CD14-positive monocyte (primary cell): ENCODE measurements around the gene CTR9. TPM values are rescaled to one million over a fixed set of nuclear protein-coding genes. Genes with fewer than 3 reads are reported as not detected.

Experiments
- DNase-seq, 3 donors: peaks; one replicate each; pipeline ENCODE4 v3.0.0-alpha.2; 2011 to 2022
- H2AFZ ChIP-seq: 2 replicates; pipeline ENCODE4 v1.6.0; 2012; ENCODE audit warnings: mild to moderate bottlenecking, low read depth, low read length, inconsistent platforms; ENCODE audit not compliant: insufficient read depth, poor library complexity, severe bottlenecking
- H3K27ac ChIP-seq, 2 donors: 1 replicate in 1 of 2; 2 replicates in 1 of 2; pipeline ENCODE4 v1.5.1; 2012 to 2013; ENCODE audit warnings: low read length in 2 of 2, control low read depth in 1 of 2, inconsistent platforms in 1 of 2, low read depth in 1 of 2, mild to moderate bottlenecking in 1 of 2
- H3K27me3 ChIP-seq, 2 donors: one replicate each; pipeline versions ENCODE4 v1.6.0 to v1.6.1; 2011 to 2013; ENCODE audit warnings: low read length in 2 of 2; ENCODE audit not compliant: control insufficient read depth in 2 of 2, insufficient read depth in 2 of 2
- H3K36me3 ChIP-seq, 2 donors: replicated peaks in 1 of 2; 1 replicate in 1 of 2; 2 replicates in 1 of 2; pipeline versions ENCODE4 v1.5.1 to v1.6.1; 2012 to 2013; ENCODE audit warnings: low read length in 2 of 2, control low read depth in 1 of 2, inconsistent platforms in 1 of 2, mild to moderate bottlenecking in 1 of 2; ENCODE audit not compliant: insufficient read depth in 2 of 2, control insufficient read depth in 1 of 2
- H3K4me1 ChIP-seq, 2 donors: 1 replicate in 1 of 2; 2 replicates in 1 of 2; pipeline versions ENCODE4 v1.5.1 to v1.6.1; 2012 to 2013; ENCODE audit warnings: low read length in 2 of 2, control low read depth in 1 of 2, inconsistent platforms in 1 of 2, mild to moderate bottlenecking in 1 of 2, moderate library complexity in 1 of 2; ENCODE audit not compliant: insufficient read depth in 2 of 2, control insufficient read depth in 1 of 2
- H3K4me2 ChIP-seq: replicated peaks from 2 replicates; pipeline ENCODE3; 2012; ENCODE audit warnings: low read length, moderate library complexity, mild to moderate bottlenecking; ENCODE audit not compliant: poor library complexity, severe bottlenecking; ENCODE audit errors: extremely low read depth
- H3K4me3 ChIP-seq, 3 experiments: fragments of 200-600 bp in 1 of 3; sonication (generic) in 1 of 3; replicated peaks in 1 of 3; 1 replicate in 2 of 3; 2 replicates in 1 of 3; pipeline ENCODE4 v1.5.1; 2011 to 2013; ENCODE audit warnings: low read length in 3 of 3, mild to moderate bottlenecking in 3 of 3, control low read depth in 2 of 3, low read depth in 2 of 3, inconsistent platforms in 1 of 3, moderate library complexity in 1 of 3
- H3K79me2 ChIP-seq: 2 replicates; pipeline ENCODE4 v1.6.0; 2012; ENCODE audit warnings: mild to moderate bottlenecking, control low read depth, inconsistent platforms, low read length, moderate library complexity; ENCODE audit not compliant: insufficient read depth
- H3K9ac ChIP-seq: 2 replicates; pipeline ENCODE4 v1.6.0; 2017; ENCODE audit warnings: low read length, mild to moderate bottlenecking; ENCODE audit not compliant: insufficient read depth, poor library complexity, severe bottlenecking
- H3K9me3 ChIP-seq, 2 donors: replicated peaks in 1 of 2; 1 replicate in 1 of 2; 2 replicates in 1 of 2; pipeline versions ENCODE4 v1.5.1 to v1.6.1; 2012 to 2013; ENCODE audit warnings: low read length in 2 of 2, control low read depth in 1 of 2; ENCODE audit not compliant: control insufficient read depth in 1 of 2, insufficient read depth in 1 of 2
- H4K20me1 ChIP-seq: 2 replicates; pipeline ENCODE4 v1.6.0; 2012; ENCODE audit warnings: mild to moderate bottlenecking, low read length, control low read depth, moderate library complexity; ENCODE audit not compliant: insufficient read depth
- H3K27ac Mint-ChIP-seq, 7 donors: one replicate each; pipeline ENCODE4 v1.8.0; 2020; ENCODE audit warnings: mild to moderate bottlenecking in 7 of 7, mixed read lengths in 7 of 7, moderate library complexity in 6 of 7, inconsistent platforms in 2 of 7
- H3K27me3 Mint-ChIP-seq, 3 donors: one replicate each; pipeline ENCODE4 v1.8.0; 2021 to 2022; ENCODE audit warnings: low read depth in 3 of 3, mild to moderate bottlenecking in 3 of 3, mixed read lengths in 3 of 3, moderate library complexity in 3 of 3, inconsistent platforms in 1 of 3
- H3K36me3 Mint-ChIP-seq, 2 donors: one replicate each; pipeline ENCODE4 v1.8.0; 2020; ENCODE audit warnings: mixed read lengths in 2 of 2, inconsistent platforms in 1 of 2, mild to moderate bottlenecking in 1 of 2
- H3K4me1 Mint-ChIP-seq: one replicate; pipeline ENCODE4 v1.8.0; 2020; ENCODE audit warnings: mild to moderate bottlenecking, mixed read lengths
- H3K4me3 Mint-ChIP-seq, 2 donors: one replicate each; pipeline ENCODE4 v1.8.0; 2020; ENCODE audit warnings: mild to moderate bottlenecking in 2 of 2, mixed read lengths in 2 of 2, moderate library complexity in 1 of 2
- H3K9me3 Mint-ChIP-seq, 7 donors: one replicate each; pipeline ENCODE4 v1.8.0; 2020 to 2022; ENCODE audit warnings: mixed read lengths in 7 of 7, mild to moderate bottlenecking in 6 of 7, moderate library complexity in 6 of 7, inconsistent platforms in 2 of 7
- WGBS: methylation state at CpG from one replicate; pipeline ENCODE4 v1.1.5; 2013; ENCODE audit warnings: missing lambda C conversion rate; ENCODE audit not compliant: insufficient coverage; 5-methylcytosine and 5-hydroxymethylcytosine counted together
- intact Hi-C, 2 donors: fragments of 100-400 bp; cut with micrococcal nuclease; formaldehyde crosslinking; loops; one replicate each; pipeline versions ENCODE4 v1.15.0 to v1.15.1; 2023
- polyA plus RNA-seq, 3 donors: library from polyadenylated mRNA; depleted of rRNA in 1 of 3; unstranded in 2 of 3; stranded (reverse) in 1 of 3; fragments of 300-500 nt in 2 of 3; fragments of >200 nt in 1 of 3; fragmentation: Illumina TruSeq in 2 of 3; gene quantifications; 1 replicate in 2 of 3; 2 replicates in 1 of 3; pipeline ENCODE4 v1.2.3, GENCODE V29; 2012 to 2021
- TF ChIP-seq, protein P1 (sequence below): fragments of 200-600 bp; IDR thresholded peaks from one replicate; pipeline ENCODE4 v1.8.0; 2022; ENCODE audit warnings: antibody characterized with exemption, mild to moderate bottlenecking

Gene CTR9
- polyA plus RNA-seq, 3 donors: 5.0 to 37.5 (median 18.3) TPM

DNA sequence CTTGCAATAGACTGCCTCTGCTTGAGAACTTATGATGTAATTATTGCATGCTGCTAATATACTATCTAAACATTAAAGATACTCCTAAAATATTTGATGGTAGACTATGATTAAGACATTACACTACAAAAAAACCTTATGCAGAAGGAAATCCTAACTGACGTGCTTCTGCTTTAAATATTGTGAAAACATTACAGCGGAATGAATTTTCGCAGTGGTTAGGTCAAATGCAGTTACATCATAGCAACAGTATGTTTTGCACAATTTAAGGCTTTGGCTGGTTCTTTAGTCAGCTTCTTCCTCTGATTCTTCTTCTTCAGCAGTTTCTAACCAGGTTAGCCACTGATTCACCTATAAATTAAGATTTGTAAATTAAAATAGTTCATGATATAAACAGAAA, 46.5 kb downstream of the CTR9 start:
- H3K27ac ChIP-seq: peak overlapping the region in 1 of 2 donors; percentile 80
- H3K27ac Mint-ChIP-seq: peak overlapping the region; percentile 89 to 97 (median 94)

DNA sequence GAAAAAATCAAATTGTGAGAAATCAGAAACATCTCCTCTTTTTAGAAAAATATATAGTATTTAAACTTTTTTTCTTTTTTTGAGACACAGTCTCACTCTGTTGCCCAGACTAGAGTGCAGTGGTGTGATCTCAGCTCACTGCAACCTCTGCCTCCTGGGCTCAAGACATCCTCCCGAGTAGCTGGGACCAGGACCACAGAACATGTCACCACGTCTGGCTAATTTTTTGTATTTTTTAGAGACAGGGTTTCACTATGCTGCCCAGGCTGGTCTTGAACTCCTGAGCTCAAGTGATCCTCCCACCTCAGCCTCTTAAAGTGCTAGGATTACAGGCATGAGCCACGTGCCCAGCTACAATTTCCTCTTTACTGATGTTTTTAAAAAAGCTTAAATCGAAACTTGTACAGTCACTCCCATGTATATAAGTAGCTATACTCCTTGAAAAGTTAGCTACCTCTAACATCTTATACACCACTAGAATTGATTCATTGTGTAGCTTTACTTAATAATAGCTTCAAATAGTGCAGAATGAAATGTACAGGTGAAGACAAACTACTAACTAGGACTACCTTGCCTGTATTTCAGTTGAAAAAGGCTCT, 47.4 kb downstream of the CTR9 start:
- H2AFZ ChIP-seq: no peak overlapping the region
- H3K36me3 Mint-ChIP-seq: peaks cover 78 to 80% of the 10 kb centered on the region in 2 donors
- peak; percentile 23 to 50 (median 35) for DNase-seq
- no peaks in the 10 kb centered on the region for H3K9me3 ChIP-seq
- peaks cover 38% of the 10 kb centered on the region for H3K4me1 Mint-ChIP-seq
- TF ChIP-seq, protein P1, sequence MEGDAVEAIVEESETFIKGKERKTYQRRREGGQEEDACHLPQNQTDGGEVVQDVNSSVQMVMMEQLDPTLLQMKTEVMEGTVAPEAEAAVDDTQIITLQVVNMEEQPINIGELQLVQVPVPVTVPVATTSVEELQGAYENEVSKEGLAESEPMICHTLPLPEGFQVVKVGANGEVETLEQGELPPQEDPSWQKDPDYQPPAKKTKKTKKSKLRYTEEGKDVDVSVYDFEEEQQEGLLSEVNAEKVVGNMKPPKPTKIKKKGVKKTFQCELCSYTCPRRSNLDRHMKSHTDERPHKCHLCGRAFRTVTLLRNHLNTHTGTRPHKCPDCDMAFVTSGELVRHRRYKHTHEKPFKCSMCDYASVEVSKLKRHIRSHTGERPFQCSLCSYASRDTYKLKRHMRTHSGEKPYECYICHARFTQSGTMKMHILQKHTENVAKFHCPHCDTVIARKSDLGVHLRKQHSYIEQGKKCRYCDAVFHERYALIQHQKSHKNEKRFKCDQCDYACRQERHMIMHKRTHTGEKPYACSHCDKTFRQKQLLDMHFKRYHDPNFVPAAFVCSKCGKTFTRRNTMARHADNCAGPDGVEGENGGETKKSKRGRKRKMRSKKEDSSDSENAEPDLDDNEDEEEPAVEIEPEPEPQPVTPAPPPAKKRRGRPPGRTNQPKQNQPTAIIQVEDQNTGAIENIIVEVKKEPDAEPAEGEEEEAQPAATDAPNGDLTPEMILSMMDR: no peak
- peaks cover 0 to 4% (median 0%) of the 10 kb centered on the region in 7 donors for H3K9me3 Mint-ChIP-seq
- H3K27ac ChIP-seq: peak overlapping the region; percentile 71 to 80
- H3K79me2 ChIP-seq: peaks cover 27% of the 10 kb centered on the region
- H3K4me3 ChIP-seq: peak overlapping the region in 1 of 3 experiments; percentile 9
- H3K36me3 ChIP-seq: peaks cover 70 to 79% of the 10 kb centered on the region in 2 donors
- H3K27ac Mint-ChIP-seq: peak overlapping the region; percentile 89 to 97 (median 94)
- no peak overlapping the region for H3K9ac ChIP-seq
- H3K4me1 ChIP-seq: peaks cover 29 to 35% of the 10 kb centered on the region in 2 donors
- peaks cover 1 to 12% (median 2%) of the 10 kb centered on the region in 3 donors for H3K27me3 Mint-ChIP-seq
- peak overlapping the region; percentile 28 for H3K4me2 ChIP-seq
- WGBS: 85% methylated on average over 2 of the region's 4 CpGs
- H3K4me3 Mint-ChIP-seq: no peak overlapping the region
- no peaks in the 10 kb centered on the region for H3K27me3 ChIP-seq
- peaks cover 65% of the 10 kb centered on the region for H4K20me1 ChIP-seq
- intact Hi-C loops: loop anchor here in 1 of 2 donors (10.0 kb wide), 1 partner anchor 986 kb away; no protein-coding TSS in a partner anchor

More for the DNA sequence above, 46.5 kb downstream of the CTR9 start:
- Histone ChIP-seq H3K36me3 (peaks cover 61 to 70% of the 10 kb centered on the region in 2 donors), H3K9me3 (no peaks in the 10 kb centered on the region), H4K20me1 (peaks cover 56% of the 10 kb centered on the region), H2AFZ (no peak overlapping the region), H3K4me2 (peak overlapping the region; percentile 28), H3K4me3 (peak overlapping the region in 1 of 3 experiments; percentile 15), H3K27me3 (peaks cover 0 to 4% of the 10 kb centered on the region in 2 donors), H3K9ac (no peak overlapping the region), H3K4me1 (peaks cover 34 to 40% of the 10 kb centered on the region in 2 donors), H3K79me2 (peaks cover 18% of the 10 kb centered on the region)
- Mint-ChIP-seq H3K4me3 (no peak overlapping the region), H3K4me1 (peaks cover 44% of the 10 kb centered on the region), H3K27me3 (peaks cover 6 to 16% (median 7%) of the 10 kb centered on the region in 3 donors), H3K9me3 (peaks cover 0 to 4% (median 0%) of the 10 kb centered on the region in 7 donors), H3K36me3 (peaks cover 69 to 71% of the 10 kb centered on the region in 2 donors)
- TF ChIP-seq, protein P1: no peak
- intact Hi-C loops: loop anchor here in 1 of 2 donors (10.0 kb wide), 1 partner anchor 987 kb away; no protein-coding TSS in a partner anchor
- peak; percentile 74 to 93 (median 84) for DNase-seq
- WGBS: 0% methylated on average over 2 of the region's 3 CpGs
